ENCODE data around the gene AFG1L.

DNA sequence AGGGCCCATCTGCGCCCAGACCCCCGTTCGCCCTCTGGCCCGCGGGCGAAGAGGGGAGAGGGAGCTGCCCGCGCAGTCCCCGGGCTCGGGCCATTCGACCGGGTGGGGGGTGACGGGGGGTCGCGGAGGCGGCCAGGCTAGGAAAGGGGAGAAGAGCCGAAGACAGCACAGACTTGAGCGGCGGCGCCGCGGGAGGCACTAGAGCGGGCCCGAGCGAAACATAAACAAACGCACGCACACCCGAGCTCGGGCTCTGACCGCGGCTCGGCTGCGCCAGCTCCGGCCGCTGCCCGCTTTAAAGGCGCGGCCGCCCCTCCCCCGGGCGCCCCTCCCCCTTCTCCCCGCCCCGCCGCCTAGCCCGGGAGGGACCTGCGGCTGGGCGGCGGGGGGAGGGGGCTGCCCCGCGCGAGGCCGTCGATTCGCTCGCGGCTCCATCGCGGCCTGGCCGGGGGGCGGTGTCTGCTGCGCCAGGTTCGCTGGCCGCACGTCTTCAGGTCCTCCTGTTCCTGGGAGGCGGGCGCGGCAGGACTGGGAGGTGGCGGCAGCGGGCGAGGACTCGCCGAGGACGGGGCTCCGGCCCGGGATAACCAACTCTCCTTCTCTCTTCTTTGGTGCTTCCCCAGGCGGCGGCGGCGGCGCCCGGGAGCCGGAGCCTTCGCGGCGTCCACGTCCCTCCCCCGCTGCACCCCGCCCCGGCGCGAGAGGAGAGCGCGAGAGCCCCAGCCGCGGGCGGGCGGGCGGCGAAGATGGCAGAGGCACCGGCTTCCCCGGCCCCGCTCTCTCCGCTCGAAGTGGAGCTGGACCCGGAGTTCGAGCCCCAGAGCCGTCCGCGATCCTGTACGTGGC, 265.8 kb downstream of the AFG1L start, which contains the start of gene FOXO3:
- no peak for TF ChIP-seq CTCF (IDR thresholded peaks at IDR 0.05; ENCODE audit: low read depth, low read length)
- no peak for TF ChIP-seq EZH2phosphoT487 (IDR thresholded peaks at IDR 0.05; ENCODE audit: low read depth)

Measured in OCI-LY3 (cell line).